ENCODE results near the gene USP15. TPM values are rescaled to one million over a fixed set of nuclear protein-coding genes. Genes with fewer than 3 reads are reported as not detected.
A peak's percentile ranks its signal among the peaks of the same experiment; 100 is the strongest.

The USP15 gene
- total and polyA plus RNA-seq, 12 donors: 26.7 to 76.0 (median 61.9) TPM

DNA sequence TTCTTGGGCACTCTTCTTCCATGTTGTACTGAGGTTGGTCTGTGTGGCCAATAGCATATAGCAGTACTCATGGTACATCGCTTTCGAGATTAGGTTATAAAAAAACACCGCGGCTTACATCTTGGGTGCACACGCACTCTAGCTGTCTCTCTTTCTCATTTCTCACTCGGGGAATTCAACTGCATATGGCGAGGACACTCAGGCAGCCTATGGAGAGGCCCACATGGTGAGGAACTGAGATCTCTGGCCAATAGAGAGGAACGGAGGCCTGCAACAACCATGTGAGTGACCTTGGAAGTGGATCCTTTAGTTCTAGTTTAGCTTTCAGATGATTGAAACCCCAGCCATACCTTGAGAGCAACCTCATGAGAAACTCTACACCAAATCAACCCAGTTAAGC is 45.6 kb downstream of the USP15 start:
- no peak for DNase-seq
- no peak overlapping the region for H3K4me3 ChIP-seq
- peaks cover 0 to 18% (median 0%) of the 10 kb centered on the region in 11 donors for H3K9me3 ChIP-seq
- TF ChIP-seq CTCF (IDR thresholded peaks at IDR 0.05): no peak
- no peaks in the 10 kb centered on the region for H3K27me3 ChIP-seq
- 97 to 98% methylated on average over 8 of the region's 8 CpGs for WGBS, 2 donors
- intact Hi-C loops (cut with DNase I): no loop called here
- peaks cover 0 to 60% (median 23%) of the 10 kb centered on the region in 9 donors for H3K36me3 ChIP-seq
- peaks cover 0 to 10% (median under 1%) of the 10 kb centered on the region in 9 donors for H3K4me1 ChIP-seq
- no peak for ATAC-seq
- H3K27ac ChIP-seq: no peak overlapping the region

DNA sequence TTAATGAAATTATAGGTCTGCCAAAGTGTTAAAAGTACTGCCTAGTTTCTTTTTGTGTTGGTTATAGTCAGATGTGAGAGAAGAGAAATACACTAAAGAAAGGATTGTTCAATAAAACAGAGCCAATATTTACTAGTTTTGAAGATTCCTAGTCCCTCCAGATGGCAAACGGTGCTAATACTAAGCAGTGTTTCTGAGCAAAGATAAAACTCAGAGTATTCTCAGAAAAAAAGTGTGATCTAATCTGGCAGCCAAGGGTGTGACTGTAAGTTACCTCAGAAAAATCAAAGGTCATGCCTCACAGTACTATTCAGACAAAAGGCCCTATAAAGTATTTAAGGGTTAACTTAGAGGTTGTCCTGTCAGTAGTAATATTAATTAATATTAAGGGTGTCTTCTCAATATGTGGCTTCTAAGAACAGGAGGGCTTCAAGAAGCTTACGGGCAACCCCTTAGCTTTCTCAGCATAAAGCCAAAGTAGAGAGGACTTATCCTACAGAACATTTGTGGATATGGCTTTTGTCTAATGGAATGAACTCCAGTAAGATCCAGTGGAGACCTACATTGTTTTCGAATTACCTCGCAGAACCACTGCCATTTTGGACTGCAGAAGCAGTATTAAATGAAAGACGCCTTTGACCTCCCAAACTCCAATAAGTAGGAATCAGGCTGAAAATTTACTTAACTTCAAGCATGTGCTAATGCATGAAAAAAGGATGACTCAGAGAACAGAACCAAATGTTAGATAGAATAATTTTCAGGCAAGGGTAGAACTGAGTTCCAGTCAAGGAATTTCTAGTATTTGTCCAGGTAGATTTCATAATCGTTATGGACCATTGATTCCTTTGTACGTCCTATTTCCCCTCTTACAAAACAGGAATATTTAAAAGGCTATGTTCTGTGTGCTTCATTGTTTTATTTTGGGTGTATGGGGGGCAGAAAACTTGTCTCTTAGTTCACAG is 46.6 kb downstream of the USP15 start:
- Histone ChIP-seq H3K36me3 (peaks cover 0 to 60% (median 23%) of the 10 kb centered on the region in 9 donors), H3K4me3 (no peak overlapping the region), H3K9me3 (peaks cover 0 to 18% (median 0%) of the 10 kb centered on the region in 11 donors), H3K4me1 (no peaks in the 10 kb centered on the region), H3K27ac (no peak overlapping the region), H3K27me3 (no peaks in the 10 kb centered on the region)
- TF ChIP-seq CTCF (IDR thresholded peaks at IDR 0.05): no peak
- intact Hi-C loops (cut with DNase I): no loop called here
- WGBS, 2 donors: 95 to 96% methylated on average over 7 of the region's 7 CpGs
- ATAC-seq (no peak), DNase-seq (no peak)

DNA sequence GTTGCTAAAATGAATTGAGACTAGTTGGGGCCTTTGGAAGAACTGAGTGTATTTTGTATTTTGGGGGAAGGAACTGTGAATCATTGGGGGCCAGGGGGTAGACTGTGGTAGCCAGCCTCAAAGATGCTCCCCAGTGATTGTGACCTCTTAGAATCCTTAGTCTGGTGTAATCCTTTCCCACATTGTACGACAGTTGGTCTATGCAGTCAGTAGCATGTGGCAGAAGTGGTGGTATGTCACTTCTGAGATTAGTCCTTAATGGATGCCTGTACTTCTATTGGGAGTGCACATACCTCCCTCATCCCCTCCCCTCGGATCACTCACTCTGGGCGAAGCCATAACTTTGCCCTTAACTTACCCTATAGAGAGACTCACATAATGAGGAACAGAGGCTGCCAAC is 48.0 kb downstream of the USP15 start:
- Histone ChIP-seq H3K27ac (no peak overlapping the region), H3K9me3 (peaks cover 0 to 18% (median 0%) of the 10 kb centered on the region in 11 donors), H3K4me3 (no peak overlapping the region), H3K36me3 (peaks cover 0 to 50% (median 23%) of the 10 kb centered on the region in 9 donors), H3K4me1 (peaks cover 0 to 2% (median 0%) of the 10 kb centered on the region in 9 donors), H3K27me3 (no peaks in the 10 kb centered on the region)
- TF ChIP-seq CTCF (IDR thresholded peaks at IDR 0.05): no peak
- WGBS, 2 donors: 96 to 97% methylated on average over 3 of the region's 3 CpGs
- intact Hi-C loops (cut with DNase I): no loop called here
- no peak for DNase-seq
- no peak for ATAC-seq

DNA sequence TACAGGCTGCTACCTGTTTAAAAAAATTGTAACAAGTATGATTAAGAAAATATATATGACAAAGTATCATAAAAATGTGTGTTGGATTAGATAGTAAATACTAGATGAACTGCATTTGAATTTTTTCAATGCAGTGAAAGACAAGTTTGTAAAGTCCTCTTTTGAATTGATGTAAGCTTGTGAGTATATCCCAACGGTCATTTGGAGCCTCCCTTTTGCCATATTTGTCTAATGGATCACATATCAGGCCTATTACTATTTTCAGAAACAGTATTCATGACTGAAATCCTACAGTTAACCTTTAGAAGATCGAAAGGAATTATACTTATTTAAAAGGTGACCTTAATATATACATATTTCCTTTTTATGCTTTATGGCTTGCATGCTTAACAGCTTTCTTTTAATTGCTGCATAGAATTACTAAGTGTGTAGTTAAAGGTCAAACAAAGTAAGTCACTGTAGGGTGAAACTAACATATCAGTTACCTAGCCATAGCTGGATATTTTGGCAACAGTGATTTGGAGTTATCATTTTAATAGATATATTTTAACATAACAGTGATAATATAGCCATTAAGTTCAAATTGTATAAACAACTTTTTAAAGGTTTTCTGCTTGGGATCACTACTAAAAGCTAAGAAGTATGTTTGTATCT is 53.6 kb downstream of the USP15 start:
- Histone ChIP-seq H3K36me3 (peaks cover 0 to 35% (median 3%) of the 10 kb centered on the region in 9 donors), H3K4me3 (peak overlapping the region in 9 of 10 donors; percentile 2 to 45 (median 37)), H3K27me3 (no peaks in the 10 kb centered on the region), H3K27ac (peak overlapping the region in 8 of 10 donors; percentile 9 to 72 (median 58)), H3K4me1 (peaks cover 0 to 11% (median 5%) of the 10 kb centered on the region in 9 donors), H3K9me3 (peaks cover 0 to 5% (median 0%) of the 10 kb centered on the region in 11 donors)
- WGBS, 2 donors: 26 to 59% methylated on average over 2 of the region's 2 CpGs
- DNase-seq: no peak
- peak in 2 of 8 donors; percentile 76 for ATAC-seq
- intact Hi-C loops (cut with DNase I): no loop called here
- TF ChIP-seq CTCF (IDR thresholded peaks at IDR 0.05): no peak
